GM18868 (cell line): ENCODE results near the gene DOCK1.

Experiments
- ATAC-seq: cut with Tn5 transposase; IDR thresholded peaks from one replicate; pipeline ENCODE4 v1.9.1; 2021; ENCODE audit warnings: mild to moderate bottlenecking, moderate library complexity; ENCODE audit not compliant: unreplicated experiment

Gene DOCK1

GRCh38 chr10:127033216-127034033 is 128.2 kb downstream of the DOCK1 start:
- no peak for ATAC-seq

GRCh38 chr10:127034034-127034633 is 128.9 kb downstream of the DOCK1 start:
- no peak for ATAC-seq

DNA sequence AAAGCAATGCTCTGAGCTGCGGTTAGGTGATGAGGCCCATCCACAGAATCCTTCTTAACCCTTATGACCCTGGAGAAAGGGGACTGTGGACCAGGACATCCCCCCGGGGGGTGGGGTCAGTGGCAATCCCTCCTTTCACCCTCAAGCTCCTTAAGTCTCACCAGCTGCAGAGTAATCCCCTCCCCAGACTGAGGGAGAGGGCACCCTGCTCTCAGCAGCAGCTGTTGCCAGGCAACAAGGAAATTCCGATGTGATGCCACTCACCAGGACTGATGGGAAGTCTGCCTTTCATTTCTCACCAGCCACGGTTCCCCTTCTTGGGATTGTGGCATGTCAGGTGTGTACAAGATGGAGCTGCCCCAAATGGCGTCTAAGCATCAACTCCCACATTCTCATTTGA is 129.6 kb downstream of the DOCK1 start:
- no peak for ATAC-seq

- ATAC-seq: no peak
Measured at GRCh38 chr10:127035827-127036226, 130.6 kb downstream of the DOCK1 start.

GRCh38 chr10:127036987-127037386 is 131.8 kb downstream of the DOCK1 start:
- no peak for ATAC-seq

DNA sequence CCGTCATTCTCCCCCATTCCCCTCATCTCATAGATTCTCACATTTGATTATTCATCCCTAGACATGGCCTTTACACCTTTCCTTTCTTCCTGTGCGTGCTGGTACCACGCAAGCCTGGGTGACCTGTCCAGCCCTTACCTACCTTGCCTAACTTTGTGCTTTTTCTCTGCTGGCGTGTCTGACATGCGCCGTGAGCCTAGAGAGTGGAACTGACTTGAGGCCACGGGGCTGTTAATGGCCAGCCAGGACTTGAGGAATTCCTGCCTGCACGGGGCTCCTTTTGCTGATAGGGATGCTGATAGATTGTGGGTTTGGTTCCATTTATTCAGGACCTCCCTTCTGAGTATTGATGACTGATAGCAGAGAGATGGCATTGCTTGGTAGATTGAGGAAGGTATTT is 134.2 kb downstream of the DOCK1 start:
- no peak for ATAC-seq

- no peak for ATAC-seq
Measured at GRCh38 chr10:127040756-127041155, 135.5 kb downstream of the DOCK1 start.

DNA sequence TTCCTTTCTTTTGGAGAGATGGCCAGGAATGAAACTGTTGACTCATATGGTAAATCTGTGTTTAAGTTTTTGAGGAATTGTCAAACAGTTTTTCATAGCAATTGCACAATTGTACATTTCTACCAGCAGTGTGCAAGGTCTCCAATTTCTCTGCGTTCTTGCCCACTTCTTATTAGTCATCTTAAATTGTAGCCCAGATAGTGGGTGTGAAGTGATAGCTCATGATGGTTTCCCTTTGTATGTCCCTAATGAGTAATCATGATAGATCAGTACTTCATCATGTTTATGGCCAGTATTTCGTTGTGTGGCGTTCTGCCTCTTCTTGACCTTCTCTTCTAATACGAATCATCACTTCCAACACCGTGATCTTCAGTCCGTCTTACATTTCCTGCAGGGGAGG is 136.3 kb downstream of the DOCK1 start:
- ATAC-seq: no peak

DNA sequence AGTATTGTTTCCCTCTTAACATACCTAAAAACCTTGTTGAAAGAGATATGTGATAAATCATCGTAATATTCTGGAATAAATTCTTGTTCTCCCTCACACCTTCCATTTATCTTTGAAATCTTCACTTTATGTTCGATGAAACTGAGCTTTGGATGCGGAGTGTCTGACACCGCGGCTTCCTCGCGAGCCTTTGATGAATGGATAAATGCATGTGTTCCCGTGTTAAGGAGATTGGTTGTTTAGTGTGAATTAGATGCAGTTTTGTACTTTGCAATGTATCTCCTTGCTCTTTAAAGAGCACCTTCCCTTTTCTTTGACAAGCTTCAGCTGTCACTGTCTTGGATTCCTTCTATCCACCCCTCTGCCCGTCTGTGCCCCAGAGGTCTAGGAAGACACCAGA is 138.1 kb downstream of the DOCK1 start:
- no peak for ATAC-seq

GRCh38 chr10:127044186-127044585 is 139.0 kb downstream of the DOCK1 start:
- ATAC-seq: no peak

DNA sequence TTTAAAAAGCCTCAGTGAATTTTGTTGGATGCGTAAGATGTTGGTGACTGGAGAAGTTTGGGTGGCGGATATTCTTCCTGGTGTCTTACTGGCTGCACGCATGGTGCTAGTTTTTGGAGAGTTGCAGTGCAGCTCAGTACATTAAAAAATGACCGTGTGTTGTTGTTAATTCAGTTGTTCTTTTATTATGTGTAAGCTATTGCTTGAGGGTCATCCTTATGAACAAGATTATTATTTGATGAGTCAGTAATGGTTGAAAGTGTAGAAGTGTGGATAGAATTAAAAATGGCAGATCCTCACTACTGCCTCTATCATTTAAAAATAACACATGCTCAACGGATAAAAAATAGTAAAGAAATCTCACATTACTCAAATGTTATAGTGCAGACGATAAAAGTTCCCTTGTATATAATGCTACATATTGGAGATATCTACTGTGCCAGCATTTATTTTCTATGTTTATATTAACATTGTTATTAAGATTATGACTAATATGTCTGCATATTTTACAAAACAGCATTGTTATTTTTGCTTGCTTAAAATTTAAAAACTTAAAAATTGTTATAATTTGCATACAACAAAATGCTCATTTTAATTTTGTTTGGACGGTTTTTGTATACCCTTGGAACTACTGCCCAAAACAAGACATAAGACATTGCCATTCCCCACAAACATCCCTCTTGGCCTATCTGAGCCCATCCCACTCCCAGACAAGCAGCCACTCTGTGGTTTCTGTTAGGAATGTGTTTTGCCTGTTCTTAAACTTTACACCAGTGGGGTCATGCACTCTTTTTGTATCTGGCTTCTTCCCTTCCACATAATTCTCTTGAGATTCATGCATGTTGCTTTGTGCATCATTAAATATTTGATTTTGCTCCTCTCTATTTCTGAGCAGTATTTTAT is 142.0 kb downstream of the DOCK1 start:
- no peak for ATAC-seq

DNA sequence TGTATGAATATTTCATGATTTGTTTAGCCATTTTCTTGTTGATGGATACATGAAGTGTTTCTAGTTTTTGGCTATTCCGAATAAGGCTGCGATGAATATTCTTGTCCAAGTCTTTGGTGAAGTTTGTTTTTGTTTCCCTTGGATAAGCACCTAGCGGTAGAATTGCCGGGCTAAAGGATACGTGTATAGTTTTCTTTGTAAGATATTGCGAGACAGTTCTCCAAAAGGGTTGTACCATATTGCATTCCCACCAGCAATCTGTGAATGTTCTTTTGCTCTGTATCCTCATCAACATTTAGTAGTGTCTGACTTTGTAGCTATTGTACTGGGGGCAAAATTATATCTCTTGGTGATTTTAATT is 142.6 kb downstream of the DOCK1 start:
- ATAC-seq: no peak

- no peak for ATAC-seq
Measured at GRCh38 chr10:127048630-127049029, 143.4 kb downstream of the DOCK1 start.

GRCh38 chr10:127052001-127052400 is 146.8 kb downstream of the DOCK1 start:
- ATAC-seq: no peak

- no peak for ATAC-seq
Measured at GRCh38 chr10:127055263-127055662, 150.0 kb downstream of the DOCK1 start.

GRCh38 chr10:127059314-127059713 is 154.1 kb downstream of the DOCK1 start:
- no peak for ATAC-seq

GRCh38 chr10:127063762-127064161 is 158.5 kb downstream of the DOCK1 start:
- ATAC-seq: no peak

DNA sequence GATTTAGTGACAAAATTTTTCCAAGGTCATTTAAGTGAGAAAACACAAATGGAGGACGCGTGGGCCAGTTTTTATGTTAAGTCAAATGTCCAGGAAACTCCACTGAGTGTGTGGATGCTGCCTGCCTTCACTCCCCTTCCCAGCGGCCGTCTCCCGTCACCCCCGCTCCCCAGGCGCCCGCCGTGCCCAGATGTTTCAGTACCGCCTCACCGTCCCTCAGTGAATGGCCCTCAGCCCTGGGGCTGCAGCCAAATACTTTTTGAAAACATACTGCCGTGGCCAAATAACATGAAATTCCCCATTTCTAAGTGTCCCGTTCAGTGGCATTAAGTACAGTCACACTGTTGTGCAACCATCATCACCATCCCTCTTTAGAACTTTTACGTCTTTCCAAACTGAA is 159.2 kb downstream of the DOCK1 start:
- no peak for ATAC-seq

- ATAC-seq: no peak
Measured at GRCh38 chr10:127067542-127068194, 162.4 kb downstream of the DOCK1 start.

DNA sequence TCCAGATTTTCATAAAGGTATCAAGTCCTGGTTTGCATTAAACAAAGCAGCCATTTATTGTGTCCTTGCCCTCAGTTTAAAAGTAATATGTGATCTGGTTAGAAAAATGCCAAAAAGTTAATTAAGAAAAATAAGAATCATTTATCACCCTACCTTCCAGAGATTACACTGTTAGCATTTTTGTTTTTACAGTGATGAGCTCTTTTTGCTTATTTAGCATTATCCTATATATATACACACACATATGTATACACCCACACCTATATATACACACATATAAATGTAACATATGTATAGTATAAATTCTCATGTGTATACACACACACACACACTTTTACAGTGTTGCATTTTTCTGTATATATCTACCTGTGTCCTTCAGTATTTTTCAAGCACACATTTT is 163.3 kb downstream of the DOCK1 start:
- ATAC-seq: no peak

- no peak for ATAC-seq
Measured at GRCh38 chr10:127069436-127069835, 164.2 kb downstream of the DOCK1 start.
